Mesenchymal stem cell (in vitro differentiated cells and primary cell): ENCODE results near the gene PASK.

Source experiments
- DNase-seq: peaks from one replicate; pipeline ENCODE4 v3.0.0-alpha.2; 2013
- H2AFZ ChIP-seq: one replicate; pipeline ENCODE4 v1.6.1; 2013; ENCODE audit warnings: low read depth, mild to moderate bottlenecking, control low read depth, inconsistent platforms, low read length, moderate library complexity
- H2AK5ac ChIP-seq: 2 replicates; pipeline ENCODE4 v1.6.1; 2013; ENCODE audit warnings: low read length, moderate library complexity, mild to moderate bottlenecking, inconsistent platforms; ENCODE audit not compliant: severe bottlenecking
- H2BK120ac ChIP-seq: one replicate; pipeline ENCODE4 v1.6.1; 2013; ENCODE audit warnings: low read depth, mild to moderate bottlenecking, inconsistent platforms, low read length, moderate library complexity
- H2BK12ac ChIP-seq, 2 experiments: one replicate each; pipeline ENCODE4 v1.6.1; 2013; ENCODE audit warnings: inconsistent platforms in 2 of 2, low read length in 2 of 2, mild to moderate bottlenecking in 2 of 2, moderate library complexity in 2 of 2, control low read depth in 1 of 2
- H2BK15ac ChIP-seq: one replicate; pipeline ENCODE4 v1.6.1; 2013; ENCODE audit warnings: mild to moderate bottlenecking, low read depth, inconsistent platforms; ENCODE audit not compliant: poor library complexity, severe bottlenecking
- H2BK5ac ChIP-seq: 2 replicates; pipeline ENCODE4 v1.6.1; 2013; ENCODE audit warnings: low read depth, mild to moderate bottlenecking, low read length, control low read depth, inconsistent platforms; ENCODE audit not compliant: poor library complexity, severe bottlenecking
- H3K14ac ChIP-seq, 2 experiments: one replicate each; pipeline ENCODE4 v1.6.1; 2013; ENCODE audit warnings: inconsistent platforms in 2 of 2, low read length in 2 of 2, control low read depth in 1 of 2, mild to moderate bottlenecking in 1 of 2, moderate library complexity in 1 of 2
- H3K18ac ChIP-seq, 2 experiments: one replicate each; pipeline ENCODE4 v1.6.1; 2013; ENCODE audit warnings: inconsistent platforms in 2 of 2, low read length in 2 of 2, control low read depth in 1 of 2, low read depth in 1 of 2, mild to moderate bottlenecking in 1 of 2
- H3K23ac ChIP-seq, 2 experiments: one replicate each; pipeline ENCODE4 v1.6.1; 2013; ENCODE audit warnings: inconsistent platforms in 2 of 2, low read length in 2 of 2, mild to moderate bottlenecking in 2 of 2, moderate library complexity in 2 of 2, control low read depth in 1 of 2
- H3K27ac ChIP-seq: 2 replicates; pipeline ENCODE4 v1.5.1; 2013; ENCODE audit warnings: mild to moderate bottlenecking, moderate library complexity, low read length, control low read depth, inconsistent platforms; ENCODE audit not compliant: poor library complexity, severe bottlenecking
- H3K27me3 ChIP-seq, 2 experiments: 2 replicates each; pipeline versions ENCODE4 v1.6.1 to v1.7.0; 2013; ENCODE audit warnings: low read length in 2 of 2, mild to moderate bottlenecking in 2 of 2, moderate library complexity in 2 of 2, control low read depth in 1 of 2, inconsistent platforms in 1 of 2; ENCODE audit not compliant: control insufficient read depth in 1 of 2, insufficient read depth in 1 of 2
- H3K36me3 ChIP-seq, 2 experiments: 2 replicates each; pipeline versions ENCODE4 v1.6.1 to v1.7.0; 2013; ENCODE audit warnings: low read length in 2 of 2, control low read depth in 1 of 2, inconsistent platforms in 1 of 2, low read depth in 1 of 2, mild to moderate bottlenecking in 1 of 2; ENCODE audit not compliant: insufficient read depth in 2 of 2, control insufficient read depth in 1 of 2
- H3K4ac ChIP-seq, 2 experiments: one replicate each; pipeline ENCODE4 v1.6.1; 2013; ENCODE audit warnings: inconsistent platforms in 2 of 2, low read length in 2 of 2, mild to moderate bottlenecking in 2 of 2, moderate library complexity in 2 of 2, control low read depth in 1 of 2, low read depth in 1 of 2
- H3K4me1 ChIP-seq: 2 replicates; pipeline ENCODE4 v1.6.1; 2013; ENCODE audit warnings: low read depth, low read length, control low read depth; ENCODE audit not compliant: control insufficient read depth, insufficient read depth
- H3K4me2 ChIP-seq: 2 replicates; pipeline ENCODE4 v1.6.1; 2013; ENCODE audit warnings: low read length, mild to moderate bottlenecking, inconsistent platforms; ENCODE audit not compliant: poor library complexity, severe bottlenecking
- H3K4me3 ChIP-seq, 2 experiments: 2 replicates each; pipeline versions ENCODE4 v1.5.1 to v1.7.0; 2013; ENCODE audit warnings: low read length in 2 of 2, mild to moderate bottlenecking in 2 of 2, control low read depth in 1 of 2, low read depth in 1 of 2; ENCODE audit not compliant: insufficient read depth in 1 of 2
- H3K79me1 ChIP-seq: replicated peaks from 2 replicates; pipeline ENCODE4 v1.6.1; 2013; ENCODE audit warnings: mild to moderate bottlenecking, control low read depth, low read length, inconsistent platforms; ENCODE audit not compliant: poor library complexity, severe bottlenecking
- H3K9ac ChIP-seq: 2 replicates; pipeline ENCODE4 v1.7.0; 2013; ENCODE audit warnings: mild to moderate bottlenecking, low read length, moderate library complexity
- H3K9me3 ChIP-seq: 2 replicates; pipeline ENCODE4 v1.7.0; 2013; ENCODE audit warnings: mild to moderate bottlenecking, low read length; ENCODE audit not compliant: control insufficient read depth
- H4K8ac ChIP-seq: one replicate; pipeline ENCODE4 v1.6.1; 2013; ENCODE audit warnings: inconsistent platforms, mild to moderate bottlenecking, low read length, moderate library complexity
- H4K91ac ChIP-seq: one replicate; pipeline ENCODE4 v1.6.1; 2013; ENCODE audit warnings: mild to moderate bottlenecking, low read length, inconsistent platforms
- WGBS: methylation state at CpG from one replicate; pipeline ENCODE4 v1.1.7; 2013; ENCODE audit warnings: mixed read lengths; 5-methylcytosine and 5-hydroxymethylcytosine counted together

Gene PASK

GRCh38 chr2:241130316-241130715, 19.0 kb downstream of the PASK start:
- Histone ChIP-seq H3K36me3 (peaks cover 10 to 21% of the 10 kb centered on the region in 2 experiments), H4K8ac (no peak overlapping the region), H3K4ac (no peak overlapping the region), H3K4me3 (no peak overlapping the region), H3K18ac (no peak overlapping the region), H3K14ac (no peak overlapping the region), H4K91ac (no peak overlapping the region), H3K4me2 (no peak overlapping the region), H3K27me3 (no peaks in the 10 kb centered on the region), H3K79me1 (no peaks in the 10 kb centered on the region), H2BK5ac (no peak overlapping the region), H2BK15ac (no peak overlapping the region), H2BK12ac (no peak overlapping the region), H2AK5ac (no peak overlapping the region), H3K27ac (no peak overlapping the region), H3K4me1 (no peaks in the 10 kb centered on the region), H3K23ac (no peak overlapping the region), H3K9me3 (no peaks in the 10 kb centered on the region), H2AFZ (no peak overlapping the region), H3K9ac (no peak overlapping the region), H2BK120ac (no peak overlapping the region)
- DNase-seq: no peak
- 92% methylated on average over 16 of the region's 16 CpGs for WGBS

GRCh38 chr2:241129086-241129871, 20.0 kb downstream of the PASK start:
- no peak overlapping the region for H3K14ac ChIP-seq
- H2BK12ac ChIP-seq: no peak overlapping the region
- H2AK5ac ChIP-seq: no peak overlapping the region
- no peak overlapping the region for H2BK120ac ChIP-seq
- no peak for DNase-seq
- no peak overlapping the region for H3K4ac ChIP-seq
- H2AFZ ChIP-seq: no peak overlapping the region
- H3K27ac ChIP-seq: no peak overlapping the region
- no peak overlapping the region for H3K23ac ChIP-seq
- H3K36me3 ChIP-seq: peaks cover 7 to 18% of the 10 kb centered on the region in 2 experiments
- H3K4me1 ChIP-seq: no peaks in the 10 kb centered on the region
- no peak overlapping the region for H3K9ac ChIP-seq
- no peak overlapping the region for H4K91ac ChIP-seq
- no peak overlapping the region for H3K4me3 ChIP-seq
- H3K9me3 ChIP-seq: no peaks in the 10 kb centered on the region
- H2BK15ac ChIP-seq: no peak overlapping the region
- WGBS: 95% methylated on average over 12 of the region's 12 CpGs
- H3K18ac ChIP-seq: no peak overlapping the region
- H3K79me1 ChIP-seq: no peaks in the 10 kb centered on the region
- H4K8ac ChIP-seq: no peak overlapping the region
- H3K4me2 ChIP-seq: no peak overlapping the region
- no peak overlapping the region for H2BK5ac ChIP-seq
- H3K27me3 ChIP-seq: no peaks in the 10 kb centered on the region

GRCh38 chr2:241128266-241128665, 21.0 kb downstream of the PASK start:
- H2BK12ac ChIP-seq: no peak overlapping the region
- H3K14ac ChIP-seq: no peak overlapping the region
- DNase-seq: no peak
- no peak overlapping the region for H4K91ac ChIP-seq
- H3K9me3 ChIP-seq: no peaks in the 10 kb centered on the region
- WGBS: 94% methylated on average over 8 of the region's 8 CpGs
- no peak overlapping the region for H3K4me3 ChIP-seq
- no peak overlapping the region for H3K4me2 ChIP-seq
- H3K23ac ChIP-seq: no peak overlapping the region
- H3K18ac ChIP-seq: no peak overlapping the region
- H2BK120ac ChIP-seq: no peak overlapping the region
- H3K79me1 ChIP-seq: no peaks in the 10 kb centered on the region
- H3K4me1 ChIP-seq: no peaks in the 10 kb centered on the region
- H2AK5ac ChIP-seq: no peak overlapping the region
- H4K8ac ChIP-seq: no peak overlapping the region
- H3K36me3 ChIP-seq: peaks cover 4 to 23% of the 10 kb centered on the region in 2 experiments
- H2BK15ac ChIP-seq: no peak overlapping the region
- no peak overlapping the region for H2BK5ac ChIP-seq
- no peak overlapping the region for H3K27ac ChIP-seq
- no peaks in the 10 kb centered on the region for H3K27me3 ChIP-seq
- no peak overlapping the region for H3K4ac ChIP-seq
- H2AFZ ChIP-seq: no peak overlapping the region
- no peak overlapping the region for H3K9ac ChIP-seq

GRCh38 chr2:241126771-241127202, 22.5 kb downstream of the PASK start:
- Histone ChIP-seq H4K8ac (no peak overlapping the region), H3K9ac (no peak overlapping the region), H3K9me3 (no peaks in the 10 kb centered on the region), H3K36me3 (peaks cover 11 to 29% of the 10 kb centered on the region in 2 experiments), H2BK12ac (no peak overlapping the region), H3K23ac (no peak overlapping the region), H2AFZ (no peak overlapping the region), H3K27ac (no peak overlapping the region), H2BK120ac (no peak overlapping the region), H3K4ac (no peak overlapping the region), H3K27me3 (no peaks in the 10 kb centered on the region), H3K18ac (no peak overlapping the region), H3K14ac (no peak overlapping the region), H3K4me1 (no peaks in the 10 kb centered on the region), H2BK5ac (no peak overlapping the region), H3K4me2 (no peak overlapping the region), H3K4me3 (no peak overlapping the region), H2BK15ac (no peak overlapping the region), H3K79me1 (no peaks in the 10 kb centered on the region), H4K91ac (no peak overlapping the region), H2AK5ac (no peak overlapping the region)
- DNase-seq: no peak
- 95% methylated on average over 18 of the region's 18 CpGs for WGBS
